Measurements from ENCODE around the gene KNDC1.

- TF ChIP-seq PHF20 (CRISPR knock-in tag; IDR thresholded peaks at IDR 0.05) (no peak), ZNF674 (CRISPR knock-in tag; IDR thresholded peaks at IDR 0.05; ENCODE audit: low read depth) (no peak), ZBTB44 (CRISPR knock-in tag; IDR thresholded peaks at IDR 0.05) (no peak), POLR2A (IDR thresholded peaks at IDR 0.05; ENCODE audit: insufficient read depth in 1 of 2, low read depth in 2 of 2, low read length in 2 of 2) (no peak)
These were observed 7.0 kb downstream of the KNDC1 start for GRCh38 chr10:133166828-133167692.

Data from HepG2 (cell line).